GM12864 (cell line): Measurements from ENCODE around the gene KRT26.

Experiments used
- DNase-seq: peaks from one replicate; pipeline ENCODE4 v3.0.0-alpha.2; 2011; ENCODE audit warnings: low read depth
- H3K4me3 ChIP-seq: 2 replicates; pipeline ENCODE4 v1.5.1; 2011; ENCODE audit warnings: mild to moderate bottlenecking, low read depth, low read length, control low read depth
- TF ChIP-seq, protein P1 (sequence below): IDR thresholded peaks from 2 replicates; pipeline ENCODE4 v1.5.1; 2011; ENCODE audit warnings: low read depth, mild to moderate bottlenecking, moderate library complexity, low read length, control low read depth, inconsistent platforms; ENCODE audit errors: missing control alignments

The KRT26 gene

DNA sequence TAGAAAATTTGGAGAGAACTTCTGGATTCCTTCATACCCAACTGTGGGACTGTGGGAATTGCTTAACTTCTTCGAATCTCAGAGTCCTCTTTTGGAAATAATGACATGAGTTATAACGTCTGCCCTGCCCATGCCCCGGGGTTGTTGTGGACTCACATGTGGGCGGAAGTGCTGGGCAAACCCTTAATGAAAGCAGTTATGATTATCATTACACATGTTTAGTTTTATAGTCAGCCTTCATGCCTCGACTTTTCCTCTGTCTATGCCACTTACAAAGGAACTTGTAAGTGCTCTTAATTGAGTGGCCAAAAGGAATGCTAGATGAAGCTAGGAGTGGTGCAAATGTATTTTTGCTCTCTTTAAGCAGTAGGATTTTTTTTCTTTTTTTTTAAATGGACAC is 6.5 kb upstream of the KRT26 start:
- DNase-seq, result no peak
- TF ChIP-seq, protein P1, sequence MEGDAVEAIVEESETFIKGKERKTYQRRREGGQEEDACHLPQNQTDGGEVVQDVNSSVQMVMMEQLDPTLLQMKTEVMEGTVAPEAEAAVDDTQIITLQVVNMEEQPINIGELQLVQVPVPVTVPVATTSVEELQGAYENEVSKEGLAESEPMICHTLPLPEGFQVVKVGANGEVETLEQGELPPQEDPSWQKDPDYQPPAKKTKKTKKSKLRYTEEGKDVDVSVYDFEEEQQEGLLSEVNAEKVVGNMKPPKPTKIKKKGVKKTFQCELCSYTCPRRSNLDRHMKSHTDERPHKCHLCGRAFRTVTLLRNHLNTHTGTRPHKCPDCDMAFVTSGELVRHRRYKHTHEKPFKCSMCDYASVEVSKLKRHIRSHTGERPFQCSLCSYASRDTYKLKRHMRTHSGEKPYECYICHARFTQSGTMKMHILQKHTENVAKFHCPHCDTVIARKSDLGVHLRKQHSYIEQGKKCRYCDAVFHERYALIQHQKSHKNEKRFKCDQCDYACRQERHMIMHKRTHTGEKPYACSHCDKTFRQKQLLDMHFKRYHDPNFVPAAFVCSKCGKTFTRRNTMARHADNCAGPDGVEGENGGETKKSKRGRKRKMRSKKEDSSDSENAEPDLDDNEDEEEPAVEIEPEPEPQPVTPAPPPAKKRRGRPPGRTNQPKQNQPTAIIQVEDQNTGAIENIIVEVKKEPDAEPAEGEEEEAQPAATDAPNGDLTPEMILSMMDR, result no peak

DNA sequence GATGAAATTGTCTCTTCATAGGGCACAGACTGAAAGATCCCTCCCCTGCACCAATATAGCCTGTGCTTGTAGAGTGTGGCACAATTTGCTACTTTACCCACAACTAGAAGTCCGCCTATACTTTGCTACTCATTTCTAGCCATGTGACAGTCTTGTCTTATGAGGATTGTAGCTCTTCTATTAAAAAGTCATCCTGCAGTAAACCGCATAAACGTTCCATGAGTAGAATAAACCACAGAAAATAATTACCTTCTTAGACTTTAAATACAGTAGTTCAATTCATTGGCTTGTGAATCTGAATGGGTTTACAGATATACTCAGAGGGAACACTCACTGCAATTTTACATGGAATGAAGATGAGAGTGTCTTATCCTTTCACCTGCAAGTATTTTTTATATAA is 6.0 kb upstream of the KRT26 start:
- TF ChIP-seq, protein P1, result no peak
- H3K4me3 ChIP-seq, result no peak overlapping the region
- no peak for DNase-seq

More for the DNA sequence above, 6.5 kb upstream of the KRT26 start:
- H3K4me3 ChIP-seq, result no peak overlapping the region

DNA sequence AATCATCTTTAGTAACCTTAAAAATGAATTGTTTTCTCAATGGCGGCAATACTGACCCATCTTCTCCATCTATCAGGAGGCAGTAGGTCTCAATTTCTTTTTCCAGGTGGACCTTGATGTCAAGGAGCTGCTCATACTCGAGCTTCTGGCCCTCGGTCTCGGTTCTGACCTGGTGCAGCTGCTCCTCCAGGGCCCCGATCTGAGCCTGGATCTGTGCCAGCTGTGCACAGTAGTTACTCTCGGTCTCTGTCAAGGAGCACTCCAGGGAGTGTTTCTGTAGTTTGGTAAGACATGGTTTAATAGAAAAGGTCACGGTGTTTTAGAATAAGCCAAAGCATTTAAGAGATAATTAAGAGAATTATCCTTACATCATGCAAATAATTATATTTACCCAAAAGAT is 5.5 kb upstream of the KRT26 start:
- DNase-seq, result no peak
- H3K4me3 ChIP-seq, result no peak overlapping the region
- TF ChIP-seq, protein P1, result no peak

DNA sequence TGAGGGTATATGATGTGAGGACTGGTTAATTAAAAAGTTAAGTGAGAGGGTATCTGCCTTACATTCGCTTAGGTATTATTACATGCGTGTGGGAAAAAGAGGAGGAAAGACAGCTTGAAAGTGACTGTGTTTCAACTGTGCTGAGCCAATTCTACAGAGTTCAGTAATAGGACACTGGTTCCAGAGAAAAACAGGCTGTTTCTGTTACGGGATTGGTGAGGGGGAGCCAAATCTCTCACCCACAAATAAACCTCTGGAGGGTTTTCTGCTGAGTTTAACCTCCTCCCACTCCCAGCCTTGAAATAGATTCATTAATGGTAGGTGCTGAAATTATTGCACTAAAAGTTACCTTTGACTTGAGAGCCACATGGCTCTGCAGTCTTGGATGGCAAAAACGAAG is 3.9 kb upstream of the KRT26 start:
- TF ChIP-seq, protein P1, result no peak
- DNase-seq, result no peak
- no peak overlapping the region for H3K4me3 ChIP-seq

DNA sequence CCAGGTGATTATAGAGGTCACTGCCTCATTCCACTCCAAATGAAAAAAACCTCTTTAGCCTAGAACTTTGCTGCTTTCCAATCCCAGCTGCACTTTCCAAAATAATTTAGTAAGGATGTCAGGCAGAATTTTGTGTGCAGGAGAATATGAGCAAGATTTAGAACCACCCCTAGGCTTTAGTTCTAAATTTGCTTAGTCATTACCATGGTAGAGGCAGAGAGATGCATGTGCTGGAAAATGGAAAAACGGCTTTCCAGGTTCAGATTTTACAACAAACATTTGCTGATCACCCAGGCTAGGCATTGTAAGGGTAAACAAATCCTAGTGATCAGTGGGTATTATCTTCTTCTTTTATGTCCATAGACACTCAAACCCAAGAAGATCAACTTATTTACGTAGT is 6.3 kb downstream of the KRT26 start:
- H3K4me3 ChIP-seq, result no peak overlapping the region
- DNase-seq, result no peak
- TF ChIP-seq, protein P1, result no peak

DNA sequence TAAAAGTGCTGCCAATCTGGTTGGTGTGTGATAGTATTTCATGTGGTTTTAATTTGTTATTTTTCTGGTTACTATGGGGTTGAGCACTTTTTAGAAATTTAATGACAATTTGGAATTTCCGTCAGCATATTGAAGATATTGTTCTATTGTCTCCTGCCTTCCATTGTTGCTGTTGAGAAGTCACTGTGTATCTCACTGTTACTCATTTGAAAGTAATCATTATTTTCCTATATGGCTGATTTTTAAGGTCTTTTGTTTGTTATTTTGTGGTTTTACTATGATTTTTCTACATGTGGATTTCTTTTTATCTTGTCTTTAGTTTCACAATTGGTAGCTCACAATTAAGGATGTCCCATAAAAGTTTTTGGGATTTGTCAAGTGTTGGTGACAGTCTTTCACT is 8.2 kb downstream of the KRT26 start:
- DNase-seq, result no peak
- no peak overlapping the region for H3K4me3 ChIP-seq
- TF ChIP-seq, protein P1, result no peak

DNA sequence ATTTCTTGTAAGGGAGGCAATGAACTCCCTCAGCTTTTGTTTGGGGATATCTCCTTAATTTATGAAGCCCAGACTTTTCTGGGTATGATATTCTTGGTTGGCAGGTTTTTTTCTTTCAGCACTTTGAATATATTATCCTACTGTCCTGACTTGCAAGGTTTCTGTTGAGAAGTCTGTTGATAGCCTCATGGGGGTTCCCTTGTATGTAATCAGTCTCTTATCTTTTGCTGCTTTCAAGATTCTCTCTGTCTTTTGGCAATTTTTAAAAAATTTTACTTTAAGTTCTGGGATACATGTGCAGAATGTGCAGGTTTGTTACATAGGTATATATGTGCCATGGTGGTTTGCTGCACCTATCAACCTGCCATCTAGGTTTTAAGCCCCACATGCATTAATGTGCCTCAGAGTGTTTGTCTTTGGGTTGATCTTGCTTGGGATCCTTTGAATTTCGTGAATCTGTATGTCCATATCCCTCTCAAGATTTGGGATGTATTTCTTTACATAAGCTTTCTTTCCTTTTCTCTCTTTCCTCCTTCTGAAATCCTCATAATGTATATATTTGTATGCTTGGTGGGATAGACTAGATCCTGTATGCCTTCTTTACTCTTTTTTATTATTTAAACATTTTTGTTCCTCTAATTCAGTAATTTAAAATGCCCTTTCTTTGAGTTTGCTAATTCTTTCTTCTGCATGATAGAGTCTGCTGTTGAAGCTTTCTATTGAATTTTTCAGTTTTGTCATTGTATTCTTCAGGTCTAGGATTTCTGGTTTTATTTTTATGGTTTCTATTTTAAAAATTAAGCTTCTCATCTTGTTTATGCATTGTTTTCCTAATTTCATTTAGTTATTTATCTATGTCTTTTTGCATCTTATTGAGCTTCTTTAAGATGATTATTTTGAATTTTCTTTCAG is 11.6 kb downstream of the KRT26 start:
- TF ChIP-seq, protein P1, result no peak
- no peak overlapping the region for H3K4me3 ChIP-seq
- no peak for DNase-seq
